ENCODE measurements around the gene ASIC2.
"Not testable (repeated sequence)": the region's sequence is repeated elsewhere in the genome, so short reads cannot be mapped to it uniquely, and the experiment has no call there.

The ASIC2 gene

DNA sequence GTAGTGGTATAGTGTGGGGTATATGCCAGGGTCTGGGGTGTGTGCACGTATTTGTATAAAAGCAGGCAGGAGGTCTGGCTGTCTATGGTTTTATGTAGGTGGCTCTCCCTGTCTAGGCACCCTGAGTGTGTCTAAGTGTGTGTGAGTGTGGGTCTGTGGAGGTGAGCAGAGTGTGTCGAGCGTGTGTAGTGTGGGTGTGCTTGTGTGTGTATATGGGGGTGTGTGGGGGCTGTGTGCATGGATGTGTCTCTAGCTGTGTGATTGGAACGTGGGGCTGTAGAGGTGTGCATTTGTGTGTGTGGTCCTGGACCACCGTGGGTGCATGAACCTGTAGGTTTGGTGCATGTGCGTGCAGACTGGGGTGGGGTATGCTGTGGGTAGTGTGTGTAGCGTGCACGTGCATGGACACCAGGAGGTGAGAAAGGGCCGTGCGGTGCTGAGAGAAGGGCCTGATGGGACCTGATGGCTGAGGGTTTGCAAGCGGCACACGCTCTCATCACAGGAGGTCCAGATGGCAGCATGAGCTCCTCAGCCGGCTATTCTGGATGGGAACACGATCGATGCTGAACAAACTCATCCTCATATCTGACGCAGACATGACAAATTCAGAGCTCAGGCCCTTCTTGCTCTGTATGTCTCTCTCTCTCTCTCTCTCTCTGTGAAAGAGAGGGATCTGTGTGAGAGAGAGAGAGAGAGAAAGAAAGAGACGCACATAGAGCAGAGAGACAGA is 273.8 kb downstream of the ASIC2 start:
- no peak for DNase-seq (ENCODE audit: low spot score)

GRCh38 chr17:33017366-33017765 is 275.7 kb downstream of the ASIC2 start:
- no peak for DNase-seq (ENCODE audit: low spot score)

- no peak for DNase-seq (ENCODE audit: low spot score)
Observed at GRCh38 chr17:33016920-33017319, 276.2 kb downstream of the ASIC2 start.

DNA sequence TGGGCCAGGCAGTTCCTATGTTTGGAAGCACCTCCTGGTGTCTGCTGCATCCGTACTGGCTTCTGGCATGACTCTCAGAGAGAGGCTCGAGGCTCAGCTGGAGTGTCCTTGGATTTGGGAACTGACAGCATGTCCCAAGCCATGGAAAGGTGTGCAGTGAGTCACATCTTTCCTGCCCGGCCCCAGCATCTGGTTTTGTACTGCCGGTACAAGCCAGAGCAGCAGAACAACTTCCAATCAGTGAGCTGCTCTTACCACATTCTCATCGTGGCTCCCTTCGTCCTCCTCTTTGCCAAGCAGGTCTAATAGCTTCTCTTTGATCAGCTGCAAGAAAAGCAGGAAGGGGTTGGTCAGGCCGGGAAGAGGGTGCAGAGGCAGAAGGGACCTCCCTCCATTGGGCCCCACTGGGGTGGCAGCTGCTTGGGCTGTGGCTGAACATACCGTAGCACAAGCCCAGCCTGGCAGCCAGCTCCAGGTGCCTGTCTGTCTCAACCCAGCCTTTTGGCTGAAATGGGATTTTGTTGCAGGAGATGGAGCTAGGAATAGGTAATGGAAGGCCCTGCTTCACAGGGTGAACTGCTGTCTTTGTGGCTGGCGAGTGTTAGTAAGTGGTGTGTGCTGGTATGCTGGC is 277.3 kb downstream of the ASIC2 start:
- DNase-seq (ENCODE audit: low spot score) = no peak

DNA sequence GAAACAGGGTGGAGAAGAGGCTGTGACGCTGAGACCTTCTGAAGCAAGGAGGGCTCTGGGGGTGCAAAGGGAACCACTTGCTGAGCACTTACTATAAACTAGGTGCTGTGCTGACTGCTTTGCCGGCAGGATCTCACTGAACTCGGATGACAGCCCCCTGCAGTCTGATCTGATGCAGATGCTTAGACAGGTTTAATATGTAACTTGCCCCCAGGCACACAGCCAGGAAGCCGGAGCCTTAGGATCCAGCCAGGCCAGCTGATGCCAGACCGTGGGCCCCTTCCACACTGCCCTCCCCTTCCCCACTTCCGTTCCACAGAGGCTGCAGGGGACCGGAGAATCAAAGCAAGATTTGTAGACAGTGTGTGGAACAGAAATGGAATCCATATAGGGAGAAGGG is 278.3 kb downstream of the ASIC2 start:
- DNase-seq (ENCODE audit: low spot score) = peak; percentile 65

DNA sequence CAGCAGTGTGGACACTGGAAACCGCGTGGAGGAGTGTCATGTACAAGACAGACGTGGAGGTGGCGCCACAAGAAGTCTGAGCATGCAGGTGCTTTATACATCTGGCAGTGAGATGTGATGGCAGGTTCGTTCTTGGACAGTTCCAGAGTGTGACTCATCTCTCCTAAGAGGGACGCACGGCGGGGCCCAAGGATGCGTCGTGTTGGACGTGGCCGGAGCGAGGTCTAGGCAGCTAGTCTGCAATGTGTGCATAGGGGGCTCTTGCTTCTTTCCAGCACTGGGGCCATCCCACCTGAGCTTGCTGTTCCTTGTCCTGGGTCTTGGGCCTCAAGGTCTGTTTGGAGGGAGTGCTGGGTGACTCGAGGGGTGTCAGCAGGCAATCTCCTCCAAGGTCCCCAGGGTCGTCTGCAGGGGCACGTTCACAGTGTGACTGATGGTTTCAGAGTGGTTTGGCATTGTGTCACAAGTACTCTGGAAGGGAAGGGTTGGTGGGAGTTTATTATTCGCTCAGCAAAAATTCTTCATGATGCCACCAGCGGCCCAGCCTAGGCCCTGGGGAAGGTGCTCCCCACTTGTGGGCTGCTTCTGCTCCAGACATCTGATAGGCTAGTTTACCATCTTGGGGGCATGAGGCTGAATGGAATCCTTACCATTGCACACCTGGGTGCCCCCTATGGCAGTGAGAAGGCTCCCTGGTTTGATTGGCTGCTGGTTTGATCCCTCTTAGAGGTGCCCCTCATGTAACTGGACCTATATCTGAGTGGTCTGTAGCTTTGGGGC is 279.3 kb downstream of the ASIC2 start:
- DNase-seq (ENCODE audit: low spot score) = no peak

- DNase-seq (ENCODE audit: low spot score) = peak; percentile 63
Observed at GRCh38 chr17:33012522-33013033, 280.5 kb downstream of the ASIC2 start.

GRCh38 chr17:33009636-33010035 is 283.5 kb downstream of the ASIC2 start:
- no peak for DNase-seq (ENCODE audit: low spot score)

DNA sequence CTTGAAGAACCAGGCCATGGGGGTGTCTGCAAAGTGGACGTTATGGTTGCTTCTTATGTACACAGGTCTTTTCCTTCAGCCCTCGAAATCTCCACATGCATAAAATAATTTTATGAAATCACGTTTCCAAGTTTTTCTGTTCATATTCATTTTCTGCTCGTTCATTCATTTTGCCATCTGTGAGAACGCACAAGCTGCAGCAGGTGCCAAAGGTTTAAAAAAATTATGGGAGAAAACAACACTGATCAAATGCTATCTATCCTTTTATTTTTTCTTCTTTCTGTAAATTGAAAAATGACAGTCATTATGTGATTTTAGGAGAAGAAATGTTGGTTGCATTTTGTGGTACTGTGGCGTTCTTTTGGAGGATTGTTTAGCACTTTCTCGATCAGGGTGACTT is 285.9 kb downstream of the ASIC2 start:
- DNase-seq (ENCODE audit: low spot score) = no peak

- DNase-seq (ENCODE audit: low spot score) = no peak
Observed at GRCh38 chr17:33002246-33002645, 290.8 kb downstream of the ASIC2 start.

DNA sequence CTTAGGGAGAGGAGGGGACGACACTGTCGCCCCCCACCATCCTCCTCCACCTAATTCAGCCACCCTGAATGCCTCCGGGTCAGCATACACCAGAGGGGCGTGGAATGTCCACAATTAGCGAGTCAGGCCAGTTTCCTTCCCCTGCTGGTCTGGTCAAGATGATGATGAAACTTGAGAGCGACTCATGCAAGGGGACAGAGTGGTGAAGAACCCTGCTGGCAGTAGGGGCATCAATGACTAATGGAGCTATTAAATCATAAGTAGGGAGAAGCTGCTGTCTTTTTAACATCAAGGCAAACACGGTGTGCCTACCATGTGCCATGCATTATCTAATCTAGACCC is 294.2 kb downstream of the ASIC2 start:
- DNase-seq (ENCODE audit: low spot score) = peak; percentile 79

DNA sequence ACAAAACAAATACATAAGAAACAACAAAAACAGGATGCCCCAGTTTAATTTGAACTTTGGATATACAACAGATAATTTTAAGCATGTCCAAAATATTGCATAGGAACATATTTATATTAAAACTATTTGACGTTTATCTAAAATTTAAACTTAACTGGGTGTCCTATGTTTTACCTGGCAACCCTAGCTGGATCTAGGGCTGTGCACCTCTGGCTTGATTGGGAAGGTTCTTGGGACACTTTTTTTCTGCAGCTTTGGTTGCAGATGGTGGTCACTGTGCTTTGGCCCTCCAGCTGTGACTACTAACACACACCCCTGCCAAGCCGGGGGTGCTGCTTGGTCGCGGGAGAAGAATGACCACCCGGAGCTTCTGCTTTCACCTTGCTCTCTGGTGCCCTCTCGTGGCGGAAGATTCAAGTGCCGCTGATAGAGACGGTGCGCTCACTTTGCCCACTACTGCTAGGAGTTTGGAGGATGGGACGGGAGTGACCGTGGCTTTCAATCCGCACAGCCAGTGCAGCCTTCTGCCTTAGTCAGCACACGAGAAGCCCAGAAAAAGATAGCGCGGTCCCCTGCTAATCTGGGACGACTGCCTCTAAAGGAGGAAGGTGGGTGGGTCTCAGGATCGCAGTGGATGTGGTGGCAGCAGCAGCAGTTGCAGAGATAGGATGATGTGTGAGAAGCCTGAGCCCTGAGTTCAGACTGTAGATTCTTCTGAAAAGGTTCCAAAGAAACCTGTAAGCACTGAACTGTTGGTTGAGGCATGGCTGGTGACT is 294.8 kb downstream of the ASIC2 start:
- peak; percentile 74 for DNase-seq (ENCODE audit: low spot score)

- no peak for DNase-seq (ENCODE audit: low spot score)
Observed at GRCh38 chr17:32995416-32996045, 297.6 kb downstream of the ASIC2 start.

DNA sequence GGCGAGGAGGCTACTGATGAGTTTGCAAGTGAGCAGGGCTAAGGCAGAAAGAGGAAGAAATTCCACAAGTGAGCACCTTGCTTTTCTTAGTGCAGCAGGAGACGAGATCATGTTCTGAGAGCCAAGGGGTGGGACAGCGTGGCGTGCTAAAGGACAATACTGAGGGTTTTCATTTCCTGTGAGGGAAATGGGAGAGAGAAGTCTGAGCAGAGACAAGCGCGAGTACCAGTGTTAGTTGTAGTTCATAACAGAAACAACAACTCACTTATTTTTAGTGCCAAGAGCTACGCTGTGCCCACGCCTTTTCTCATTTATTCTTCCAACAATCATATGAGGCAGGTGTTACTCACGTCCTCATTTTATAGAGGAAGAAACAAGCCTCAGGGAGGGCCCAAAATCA is 299.1 kb downstream of the ASIC2 start:
- no peak for DNase-seq (ENCODE audit: low spot score)

GRCh38 chr17:32992321-32993033 is 300.6 kb downstream of the ASIC2 start:
- no peak for DNase-seq (ENCODE audit: low spot score)

- DNase-seq (ENCODE audit: low spot score) = no peak
Observed at GRCh38 chr17:32988481-32989101, 304.5 kb downstream of the ASIC2 start.

DNA sequence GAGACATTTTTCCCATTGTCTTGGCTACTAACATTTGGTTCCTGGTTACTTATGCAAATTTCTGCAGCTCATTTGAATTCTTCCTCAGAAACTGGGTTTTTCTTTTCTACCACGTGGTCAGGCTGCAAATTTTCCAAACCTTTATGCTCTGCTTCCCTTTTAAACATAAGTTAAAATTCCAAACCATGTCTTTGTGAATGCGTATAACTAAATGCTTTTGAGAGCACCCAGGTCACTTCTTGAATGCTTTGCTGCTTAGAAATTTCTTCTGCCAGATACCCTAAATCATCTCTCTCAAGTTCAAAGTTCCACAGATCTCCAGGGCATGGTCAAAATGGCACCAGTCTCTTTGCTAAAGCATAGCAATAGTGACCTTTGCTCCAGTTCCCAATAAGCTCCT is 305.2 kb downstream of the ASIC2 start:
- not testable (repeated sequence) for DNase-seq (ENCODE audit: low spot score)

DNA sequence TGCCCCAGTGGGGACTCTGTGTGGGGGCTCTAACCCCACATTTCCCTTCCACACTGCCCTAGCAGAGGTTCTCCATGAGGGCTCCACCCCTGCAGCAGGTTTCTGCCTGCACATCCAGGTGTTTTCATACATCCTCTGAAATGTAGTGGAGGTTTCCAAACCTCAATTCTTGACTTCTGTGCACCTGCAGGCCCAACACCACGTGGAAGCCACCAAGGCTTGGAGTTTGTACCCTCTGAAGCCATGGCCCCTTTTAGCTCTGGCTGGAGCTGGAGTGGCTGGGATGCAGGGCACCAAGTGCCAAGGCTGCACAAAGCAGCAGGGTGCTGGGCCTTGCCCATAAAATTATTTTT is 305.7 kb downstream of the ASIC2 start:
- not testable (repeated sequence) for DNase-seq (ENCODE audit: low spot score)

DNA sequence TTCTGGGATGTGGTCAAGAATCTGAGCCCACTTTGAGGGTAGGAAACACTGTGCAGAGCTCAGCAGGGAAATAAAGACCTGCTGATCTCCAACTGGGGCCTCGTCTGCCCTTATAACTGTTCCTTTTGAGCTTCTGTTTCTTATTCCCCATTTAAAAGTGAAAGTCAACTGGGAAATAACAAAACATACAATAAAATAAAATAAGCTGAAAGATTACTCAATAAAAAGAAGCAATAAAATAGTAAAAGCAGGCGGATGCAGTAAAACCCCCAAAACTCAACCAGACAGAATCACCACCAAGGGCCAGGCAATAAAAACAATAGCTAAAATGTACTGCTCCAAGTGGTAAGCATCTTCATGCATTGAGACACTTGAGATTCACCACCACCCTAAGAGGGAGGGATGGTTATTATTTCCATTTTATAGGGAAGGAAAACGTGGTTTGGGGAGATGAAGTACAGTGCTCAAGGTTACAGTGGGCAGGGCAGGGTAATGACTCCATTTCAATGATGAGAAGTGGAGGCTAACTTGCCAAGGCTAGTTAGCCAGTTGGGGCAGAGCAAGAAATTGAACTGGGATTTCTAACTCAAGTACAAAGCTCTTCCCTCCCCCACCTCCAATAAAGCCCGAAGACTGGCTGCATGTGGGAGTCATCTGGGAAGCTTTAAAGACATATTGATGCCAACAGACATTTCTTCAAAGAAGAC is 307.9 kb downstream of the ASIC2 start:
- no peak for DNase-seq (ENCODE audit: low spot score)

GRCh38 chr17:32981611-32982010 is 311.5 kb downstream of the ASIC2 start:
- not testable (repeated sequence) for DNase-seq (ENCODE audit: low spot score)

Data from kidney tubule cell (primary cell).